SK-N-SH treated with all-trans-retinoic acid at 6 μM for 48 hours (cell line): ENCODE results near the gene KLHL29.

Experiments used
- CREB5 ChIP-seq: fragments of 250-450 bp; sonication (Bioruptor Pico); IDR thresholded peaks from 2 replicates; pipeline ENCODE4 v1.5.1; 2020; ENCODE audit warnings: low read depth, mild to moderate bottlenecking, moderate library complexity
- ESRRG ChIP-seq: fragments of 250-450 bp; sonication (Bioruptor Pico); IDR thresholded peaks from 2 replicates; pipeline ENCODE4 v1.6.1; 2021; ENCODE audit warnings: mild to moderate bottlenecking
- RARB ChIP-seq: fragments of 250-450 bp; sonication (Bioruptor Pico); IDR thresholded peaks from 2 replicates; pipeline ENCODE4 v1.8.0; 2021; ENCODE audit warnings: mild to moderate bottlenecking, moderate library complexity
- ZNF565 ChIP-seq: fragments of 450-650 bp; formaldehyde crosslinking; conservative IDR thresholded peaks from 2 replicates; pipeline ENCODE4 v1.5.0; 2020; ENCODE audit warnings: low read depth, mild to moderate bottlenecking, moderate library complexity

GRCh38 chr2:23366720-23367119 lies 18.3 kb upstream of the KLHL29 start:
- TF ChIP-seq CREB5 (CRISPR knock-in tag) (no peak), ZNF565 (CRISPR knock-in tag) (no peak), RARB (no peak), ESRRG (CRISPR knock-in tag) (no peak)
